SK-N-SH treated with all-trans-retinoic acid at 6 μM for 48 hours (cell line): ENCODE results near the gene AUTS2.
A peak's percentile ranks its signal among the peaks of the same experiment; 100 is the strongest.

Experiments used
- ARNTL ChIP-seq: fragments of 450-650 bp; formaldehyde crosslinking; IDR thresholded peaks from 2 replicates; pipeline ENCODE4 v1.5.0; 2020; ENCODE audit warnings: low read depth, mild to moderate bottlenecking, moderate library complexity, borderline replicate concordance
- CSRNP3 ChIP-seq: fragments of 250-450 bp; sonication (Bioruptor Pico); IDR thresholded peaks from 2 replicates; pipeline ENCODE4 v1.5.1; 2021; ENCODE audit warnings: mild to moderate bottlenecking, moderate library complexity
- GLIS3 ChIP-seq: fragments of 250-450 bp; sonication (Bioruptor Pico); IDR thresholded peaks from 2 replicates; pipeline ENCODE4 v1.5.0; 2020; ENCODE audit warnings: mild to moderate bottlenecking, moderate library complexity
- PATZ1 ChIP-seq: fragments of 250-450 bp; sonication (Bioruptor Pico); IDR thresholded peaks from 2 replicates; pipeline ENCODE4 v1.8.0; 2020; ENCODE audit warnings: mild to moderate bottlenecking, moderate library complexity, borderline replicate concordance
- PPARA ChIP-seq: fragments of 250-450 bp; sonication (Bioruptor Pico); IDR thresholded peaks from 2 replicates; pipeline ENCODE4 v1.5.0; 2020; ENCODE audit warnings: mild to moderate bottlenecking, borderline replicate concordance
- TOX ChIP-seq: fragments of 250-450 bp; sonication (Bioruptor Pico); IDR thresholded peaks from 2 replicates; pipeline ENCODE4 v1.8.0; 2021; ENCODE audit warnings: mild to moderate bottlenecking, moderate library complexity, borderline replicate concordance
- ZFP3 ChIP-seq: fragments of 250-450 bp; sonication (Bioruptor Pico); IDR thresholded peaks from 2 replicates; pipeline ENCODE4 v1.5.0; 2020; ENCODE audit warnings: mild to moderate bottlenecking, moderate library complexity
- TF ChIP-seq, protein P1 (sequence below): fragments of 250-450 bp; sonication (Bioruptor Pico); IDR thresholded peaks from 2 replicates; pipeline ENCODE4 v1.5.0; 2020; ENCODE audit warnings: mild to moderate bottlenecking, moderate library complexity

GRCh38 chr7:69677881-69678493, 79.7 kb downstream of the AUTS2 start:
- TF ChIP-seq CSRNP3 (CRISPR knock-in tag): peak; percentile 57; the same call in 1 of the 2 replicates
- TF ChIP-seq PATZ1 (CRISPR knock-in tag): no peak
- TF ChIP-seq ARNTL (CRISPR knock-in tag): no peak
- no peak for TF ChIP-seq PPARA (CRISPR knock-in tag)
- TF ChIP-seq ZFP3 (CRISPR knock-in tag): no peak
- TF ChIP-seq GLIS3 (CRISPR knock-in tag): no peak
- no peak for TF ChIP-seq TOX
- TF ChIP-seq, protein P1, sequence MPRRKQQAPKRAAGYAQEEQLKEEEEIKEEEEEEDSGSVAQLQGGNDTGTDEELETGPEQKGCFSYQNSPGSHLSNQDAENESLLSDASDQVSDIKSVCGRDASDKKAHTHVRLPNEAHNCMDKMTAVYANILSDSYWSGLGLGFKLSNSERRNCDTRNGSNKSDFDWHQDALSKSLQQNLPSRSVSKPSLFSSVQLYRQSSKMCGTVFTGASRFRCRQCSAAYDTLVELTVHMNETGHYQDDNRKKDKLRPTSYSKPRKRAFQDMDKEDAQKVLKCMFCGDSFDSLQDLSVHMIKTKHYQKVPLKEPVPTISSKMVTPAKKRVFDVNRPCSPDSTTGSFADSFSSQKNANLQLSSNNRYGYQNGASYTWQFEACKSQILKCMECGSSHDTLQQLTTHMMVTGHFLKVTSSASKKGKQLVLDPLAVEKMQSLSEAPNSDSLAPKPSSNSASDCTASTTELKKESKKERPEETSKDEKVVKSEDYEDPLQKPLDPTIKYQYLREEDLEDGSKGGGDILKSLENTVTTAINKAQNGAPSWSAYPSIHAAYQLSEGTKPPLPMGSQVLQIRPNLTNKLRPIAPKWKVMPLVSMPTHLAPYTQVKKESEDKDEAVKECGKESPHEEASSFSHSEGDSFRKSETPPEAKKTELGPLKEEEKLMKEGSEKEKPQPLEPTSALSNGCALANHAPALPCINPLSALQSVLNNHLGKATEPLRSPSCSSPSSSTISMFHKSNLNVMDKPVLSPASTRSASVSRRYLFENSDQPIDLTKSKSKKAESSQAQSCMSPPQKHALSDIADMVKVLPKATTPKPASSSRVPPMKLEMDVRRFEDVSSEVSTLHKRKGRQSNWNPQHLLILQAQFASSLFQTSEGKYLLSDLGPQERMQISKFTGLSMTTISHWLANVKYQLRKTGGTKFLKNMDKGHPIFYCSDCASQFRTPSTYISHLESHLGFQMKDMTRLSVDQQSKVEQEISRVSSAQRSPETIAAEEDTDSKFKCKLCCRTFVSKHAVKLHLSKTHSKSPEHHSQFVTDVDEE: no peak
